ENCODE measurements around the gene PPP1R1C. TPM values are rescaled to one million over a fixed set of nuclear protein-coding genes. Genes with fewer than 3 reads are reported as not detected.

PPP1R1C gene
- total RNA-seq, 3 donors from 2014 or later (not counting 1 experiment from before 2014, with no cell fraction given) = not detected

DNA sequence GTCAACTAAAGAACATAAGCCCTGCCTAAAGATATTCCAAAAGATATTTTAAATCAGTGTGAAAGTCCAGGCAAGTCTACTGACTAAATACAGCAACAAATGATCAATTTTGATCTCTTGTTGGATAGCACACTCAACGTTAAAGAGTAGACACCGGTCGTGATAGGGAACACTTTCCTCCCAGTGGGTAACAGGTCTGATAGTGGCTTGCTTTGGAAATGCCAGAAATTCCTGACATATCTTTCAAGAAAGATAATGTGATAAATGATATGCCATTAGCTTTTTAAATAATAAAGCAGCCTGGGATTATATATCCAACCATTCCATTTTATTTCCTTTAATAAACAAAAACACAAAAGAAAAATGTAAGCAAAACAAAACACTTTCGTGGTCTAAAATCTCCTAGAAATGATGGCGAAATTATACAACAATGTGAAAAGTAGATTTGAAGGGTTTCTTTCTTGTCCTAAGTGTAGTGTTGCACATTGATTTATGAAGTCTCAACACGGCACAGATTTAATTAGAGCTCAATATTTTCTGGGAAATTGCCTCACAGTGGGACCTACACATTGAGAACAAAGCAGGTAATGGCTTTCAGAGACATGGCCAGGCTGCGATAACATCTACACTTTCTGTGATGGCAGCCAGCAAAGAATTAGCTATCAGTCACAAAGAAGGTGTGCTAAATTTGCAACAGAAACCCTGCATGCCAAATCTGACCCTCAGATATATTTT lies 158.6 kb downstream of the PPP1R1C start:
- Histone ChIP-seq H3K27me3 (ENCODE audit: control insufficient read depth, insufficient read depth, low read length) (no peaks in the 10 kb centered on the region), H3K4me3 (ENCODE audit: low read length) (no peak overlapping the region), H3K27ac (ENCODE audit: low read length) (no peak overlapping the region), H3K36me3 (ENCODE audit: control insufficient read depth, insufficient read depth, low read length) (no peaks in the 10 kb centered on the region), H3K4me1 (ENCODE audit: control insufficient read depth, insufficient read depth, low read length) (no peaks in the 10 kb centered on the region), H3K9me3 (ENCODE audit: control insufficient read depth, insufficient read depth, low read length) (no peaks in the 10 kb centered on the region)
- Mint-ChIP-seq H3K4me3 (no peak overlapping the region), H3K27me3 (ENCODE audit: low read depth in 2 of 2) (peaks cover 0 to 5% of the 10 kb centered on the region in 2 donors), H3K27ac (no peak overlapping the region), H3K9me3 (peaks cover 0 to 3% of the 10 kb centered on the region in 2 donors), H3K36me3 (no peaks in the 10 kb centered on the region), H3K4me1 (no peaks in the 10 kb centered on the region)
- TF ChIP-seq, protein P1, sequence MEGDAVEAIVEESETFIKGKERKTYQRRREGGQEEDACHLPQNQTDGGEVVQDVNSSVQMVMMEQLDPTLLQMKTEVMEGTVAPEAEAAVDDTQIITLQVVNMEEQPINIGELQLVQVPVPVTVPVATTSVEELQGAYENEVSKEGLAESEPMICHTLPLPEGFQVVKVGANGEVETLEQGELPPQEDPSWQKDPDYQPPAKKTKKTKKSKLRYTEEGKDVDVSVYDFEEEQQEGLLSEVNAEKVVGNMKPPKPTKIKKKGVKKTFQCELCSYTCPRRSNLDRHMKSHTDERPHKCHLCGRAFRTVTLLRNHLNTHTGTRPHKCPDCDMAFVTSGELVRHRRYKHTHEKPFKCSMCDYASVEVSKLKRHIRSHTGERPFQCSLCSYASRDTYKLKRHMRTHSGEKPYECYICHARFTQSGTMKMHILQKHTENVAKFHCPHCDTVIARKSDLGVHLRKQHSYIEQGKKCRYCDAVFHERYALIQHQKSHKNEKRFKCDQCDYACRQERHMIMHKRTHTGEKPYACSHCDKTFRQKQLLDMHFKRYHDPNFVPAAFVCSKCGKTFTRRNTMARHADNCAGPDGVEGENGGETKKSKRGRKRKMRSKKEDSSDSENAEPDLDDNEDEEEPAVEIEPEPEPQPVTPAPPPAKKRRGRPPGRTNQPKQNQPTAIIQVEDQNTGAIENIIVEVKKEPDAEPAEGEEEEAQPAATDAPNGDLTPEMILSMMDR (IDR thresholded peaks at IDR 0.05) = no peak
- intact Hi-C loops (cut with micrococcal nuclease) = no loop called here
- ATAC-seq = no peak
- no peak for DNase-seq
- WGBS (ENCODE audit: insufficient coverage) = 88% methylated on average over 7 of the region's 7 CpGs

DNA sequence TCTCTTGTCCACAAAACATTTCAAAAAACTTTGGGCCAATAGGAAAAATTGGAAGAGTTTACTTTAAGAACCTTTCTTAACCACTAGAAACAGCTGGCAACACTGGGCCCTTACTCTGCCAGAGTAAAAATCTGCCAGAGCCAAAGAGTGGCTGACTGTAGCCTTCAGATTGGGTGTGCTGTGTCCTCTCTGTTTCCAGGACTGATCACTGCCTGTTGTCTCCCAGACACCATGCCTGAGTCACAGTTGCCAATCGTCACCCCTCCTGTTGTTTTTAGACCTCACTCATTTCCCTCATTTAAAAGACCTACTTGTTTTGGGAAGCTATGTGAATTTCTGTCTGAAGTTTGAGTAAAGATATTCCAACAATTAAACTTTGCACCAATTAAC lies 159.1 kb downstream of the PPP1R1C start:
- ATAC-seq (no peak), DNase-seq (no peak)
- no peaks in the 10 kb centered on the region for H3K36me3 ChIP-seq (ENCODE audit: control insufficient read depth, insufficient read depth, low read length)
- peaks cover 0 to 3% of the 10 kb centered on the region in 2 donors for H3K9me3 Mint-ChIP-seq
- H3K9me3 ChIP-seq (ENCODE audit: control insufficient read depth, insufficient read depth, low read length) = no peaks in the 10 kb centered on the region
- H3K36me3 Mint-ChIP-seq = no peaks in the 10 kb centered on the region
- no peak overlapping the region for H3K27ac ChIP-seq (ENCODE audit: low read length)
- TF ChIP-seq, protein P1 (IDR thresholded peaks at IDR 0.05) = no peak
- H3K27ac Mint-ChIP-seq = no peak overlapping the region
- H3K4me1 Mint-ChIP-seq = no peaks in the 10 kb centered on the region
- H3K27me3 ChIP-seq (ENCODE audit: control insufficient read depth, insufficient read depth, low read length) = no peaks in the 10 kb centered on the region
- no peak overlapping the region for H3K4me3 Mint-ChIP-seq
- WGBS (ENCODE audit: insufficient coverage) = no CpG with 5 or more reads among the region's 1 CpG
- peaks cover 0 to 3% of the 10 kb centered on the region in 2 donors for H3K27me3 Mint-ChIP-seq (ENCODE audit: low read depth in 2 of 2)
- intact Hi-C loops (cut with micrococcal nuclease) = no loop called here
- H3K4me1 ChIP-seq (ENCODE audit: control insufficient read depth, insufficient read depth, low read length) = no peaks in the 10 kb centered on the region
- H3K4me3 ChIP-seq (ENCODE audit: low read length) = no peak overlapping the region

GRCh38 chr2:182148344-182148743 lies 162.7 kb downstream of the PPP1R1C start:
- H3K4me3 ChIP-seq (ENCODE audit: low read length) = no peak overlapping the region
- H3K27ac ChIP-seq (ENCODE audit: low read length) = no peak overlapping the region
- H3K9me3 Mint-ChIP-seq = peaks cover 0 to 3% of the 10 kb centered on the region in 2 donors
- H3K4me1 Mint-ChIP-seq = no peaks in the 10 kb centered on the region
- no peak overlapping the region for H3K27ac Mint-ChIP-seq
- WGBS (ENCODE audit: insufficient coverage) = 88% methylated on average over 2 of the region's 2 CpGs
- H3K4me1 ChIP-seq (ENCODE audit: control insufficient read depth, insufficient read depth, low read length) = no peaks in the 10 kb centered on the region
- intact Hi-C loops (cut with micrococcal nuclease) = no loop called here
- H3K4me3 Mint-ChIP-seq = no peak overlapping the region
- no peaks in the 10 kb centered on the region for H3K27me3 ChIP-seq (ENCODE audit: control insufficient read depth, insufficient read depth, low read length)
- TF ChIP-seq, protein P1 (IDR thresholded peaks at IDR 0.05) = no peak
- no peak for DNase-seq
- H3K27me3 Mint-ChIP-seq (ENCODE audit: low read depth in 2 of 2) = no peaks in the 10 kb centered on the region
- no peaks in the 10 kb centered on the region for H3K9me3 ChIP-seq (ENCODE audit: control insufficient read depth, insufficient read depth, low read length)
- H3K36me3 Mint-ChIP-seq = no peaks in the 10 kb centered on the region
- no peaks in the 10 kb centered on the region for H3K36me3 ChIP-seq (ENCODE audit: control insufficient read depth, insufficient read depth, low read length)
- no peak for ATAC-seq

DNA sequence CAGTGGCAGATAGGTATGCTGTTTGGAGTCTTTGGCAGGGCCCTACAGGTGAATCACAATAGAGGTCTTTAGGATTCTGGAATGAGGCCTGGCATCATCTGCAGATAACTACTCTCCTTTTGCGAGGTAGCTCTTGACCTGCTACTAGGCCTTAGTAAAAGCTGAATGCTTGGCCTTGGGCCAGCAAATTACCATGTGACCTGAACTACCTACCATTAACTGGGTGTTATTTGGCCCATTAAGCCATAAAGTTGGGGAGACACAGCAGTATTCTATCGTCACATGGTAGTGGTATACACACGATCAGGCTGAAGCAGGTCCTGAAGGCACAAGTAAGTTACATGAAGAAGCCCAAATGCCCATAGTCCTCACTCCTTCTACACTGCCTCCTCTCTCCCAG lies 178.2 kb downstream of the PPP1R1C start:
- Histone ChIP-seq H3K36me3 (ENCODE audit: control insufficient read depth, insufficient read depth, low read length) (no peaks in the 10 kb centered on the region), H3K27me3 (ENCODE audit: control insufficient read depth, insufficient read depth, low read length) (no peaks in the 10 kb centered on the region), H3K4me3 (ENCODE audit: low read length) (no peak overlapping the region), H3K27ac (ENCODE audit: low read length) (no peak overlapping the region), H3K4me1 (ENCODE audit: control insufficient read depth, insufficient read depth, low read length) (no peaks in the 10 kb centered on the region), H3K9me3 (ENCODE audit: control insufficient read depth, insufficient read depth, low read length) (no peaks in the 10 kb centered on the region)
- Mint-ChIP-seq H3K9me3 (no peaks in the 10 kb centered on the region), H3K4me1 (no peaks in the 10 kb centered on the region), H3K36me3 (no peaks in the 10 kb centered on the region), H3K27ac (no peak overlapping the region), H3K27me3 (ENCODE audit: low read depth in 2 of 2) (no peaks in the 10 kb centered on the region), H3K4me3 (no peak overlapping the region)
- WGBS (ENCODE audit: insufficient coverage) = 96% methylated on average over 3 of the region's 3 CpGs
- no peak for DNase-seq
- intact Hi-C loops (cut with micrococcal nuclease) = no loop called here
- no peak for ATAC-seq
- TF ChIP-seq, protein P1 (IDR thresholded peaks at IDR 0.05) = no peak

Data from natural killer cell (primary cell).